Esophagus squamous epithelium (tissue), 4 donors: Measurements from ENCODE around the gene KHSRP.

ENCODE experiments used
- CTCF ChIP-seq, 6 experiments: fragments of 450-650 bp in 4 of 6; fragments of 200-600 bp in 2 of 6; sonication (generic) in 2 of 6; IDR thresholded peaks; one replicate each; pipeline ENCODE4 v1.5.1; 2016 to 2019; ENCODE audit warnings: antibody characterized with exemption in 6 of 6, mild to moderate bottlenecking in 4 of 6, moderate library complexity in 4 of 6
- POLR2A ChIP-seq, 4 donors: fragments of 450-650 bp; IDR thresholded peaks; one replicate each; pipeline ENCODE4 v1.6.1; 2017; ENCODE audit warnings: antibody characterized with exemption in 4 of 4, mild to moderate bottlenecking in 4 of 4, moderate library complexity in 3 of 4

GRCh38 chr19:6383188-6383587 lies 41.4 kb downstream of the KHSRP start:
- TF ChIP-seq POLR2A (IDR thresholded peaks at IDR 0.05) (no peak), CTCF (IDR thresholded peaks at IDR 0.05) (no peak)
